Fibroblast of peridontal ligament (primary cell): ENCODE data around the gene GSN.
"Not testable (repeated sequence)": the region's sequence is repeated elsewhere in the genome, so short reads cannot be mapped to it uniquely, and the experiment has no call there.

Experiments used
- DNase-seq: peaks from one replicate; pipeline ENCODE4 v3.0.0-alpha.2; 2010; ENCODE audit errors: extremely low read depth

Gene GSN

GRCh38 chr9:121288673-121289025, 20.7 kb downstream of the GSN start:
- DNase-seq, result no peak

GRCh38 chr9:121289026-121289771, 21.2 kb downstream of the GSN start:
- DNase-seq, result peak; percentile 33

- DNase-seq, result no peak
Measured at GRCh38 chr9:121289772-121290370, 21.9 kb downstream of the GSN start.

GRCh38 chr9:121291536-121291935, 23.6 kb downstream of the GSN start:
- not testable (repeated sequence) for DNase-seq

- DNase-seq, result no peak
Measured at GRCh38 chr9:121292051-121292450, 24.1 kb downstream of the GSN start.

GRCh38 chr9:121292801-121293241, 24.9 kb downstream of the GSN start:
- DNase-seq, result no peak

GRCh38 chr9:121294151-121294743, 26.3 kb downstream of the GSN start:
- no peak for DNase-seq

- peak; percentile 67 for DNase-seq
Measured at GRCh38 chr9:121294866-121295661, 27.1 kb downstream of the GSN start.

- no peak for DNase-seq
Measured at GRCh38 chr9:121295662-121296191, 27.8 kb downstream of the GSN start.

GRCh38 chr9:121296213-121297127, 28.5 kb downstream of the GSN start:
- DNase-seq, result no peak

- no peak for DNase-seq
Measured at GRCh38 chr9:121297389-121297788, 29.4 kb downstream of the GSN start.

- DNase-seq, result no peak
Measured at GRCh38 chr9:121298016-121298538, 30.1 kb downstream of the GSN start.

GRCh38 chr9:121298689-121299466, 30.9 kb downstream of the GSN start:
- DNase-seq, result peak; percentile 52

GRCh38 chr9:121299467-121300282, 31.7 kb downstream of the GSN start:
- no peak for DNase-seq

GRCh38 chr9:121300283-121301119, 32.5 kb downstream of the GSN start:
- DNase-seq, result no peak

- DNase-seq, result no peak
Measured at GRCh38 chr9:121301881-121302286, 33.9 kb downstream of the GSN start.

GRCh38 chr9:121302341-121302740, 34.4 kb downstream of the GSN start:
- no peak for DNase-seq

GRCh38 chr9:121302786-121303185, 34.8 kb downstream of the GSN start:
- DNase-seq, result no peak
